Measurements from ENCODE around the gene RIT1.

Gene RIT1

GRCh38 chr1:155884031-155884960 lies 26.9 kb downstream of the RIT1 start:
- Histone ChIP-seq H3K27me3 (ENCODE audit: insufficient read depth, low read depth, severe bottlenecking) (no peaks in the 10 kb centered on the region), H3K4me3 (ENCODE audit: low read depth, low read length) (no peak overlapping the region), H3K36me3 (peaks cover 31% of the 10 kb centered on the region), H3K9me3 (ENCODE audit: severe bottlenecking) (no peaks in the 10 kb centered on the region), H3K27ac (no peak overlapping the region)
- TF ChIP-seq, protein P1, sequence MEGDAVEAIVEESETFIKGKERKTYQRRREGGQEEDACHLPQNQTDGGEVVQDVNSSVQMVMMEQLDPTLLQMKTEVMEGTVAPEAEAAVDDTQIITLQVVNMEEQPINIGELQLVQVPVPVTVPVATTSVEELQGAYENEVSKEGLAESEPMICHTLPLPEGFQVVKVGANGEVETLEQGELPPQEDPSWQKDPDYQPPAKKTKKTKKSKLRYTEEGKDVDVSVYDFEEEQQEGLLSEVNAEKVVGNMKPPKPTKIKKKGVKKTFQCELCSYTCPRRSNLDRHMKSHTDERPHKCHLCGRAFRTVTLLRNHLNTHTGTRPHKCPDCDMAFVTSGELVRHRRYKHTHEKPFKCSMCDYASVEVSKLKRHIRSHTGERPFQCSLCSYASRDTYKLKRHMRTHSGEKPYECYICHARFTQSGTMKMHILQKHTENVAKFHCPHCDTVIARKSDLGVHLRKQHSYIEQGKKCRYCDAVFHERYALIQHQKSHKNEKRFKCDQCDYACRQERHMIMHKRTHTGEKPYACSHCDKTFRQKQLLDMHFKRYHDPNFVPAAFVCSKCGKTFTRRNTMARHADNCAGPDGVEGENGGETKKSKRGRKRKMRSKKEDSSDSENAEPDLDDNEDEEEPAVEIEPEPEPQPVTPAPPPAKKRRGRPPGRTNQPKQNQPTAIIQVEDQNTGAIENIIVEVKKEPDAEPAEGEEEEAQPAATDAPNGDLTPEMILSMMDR (IDR thresholded peaks at IDR 0.05; ENCODE audit: low read depth, low read length): no peak
- no peak for DNase-seq

DNA sequence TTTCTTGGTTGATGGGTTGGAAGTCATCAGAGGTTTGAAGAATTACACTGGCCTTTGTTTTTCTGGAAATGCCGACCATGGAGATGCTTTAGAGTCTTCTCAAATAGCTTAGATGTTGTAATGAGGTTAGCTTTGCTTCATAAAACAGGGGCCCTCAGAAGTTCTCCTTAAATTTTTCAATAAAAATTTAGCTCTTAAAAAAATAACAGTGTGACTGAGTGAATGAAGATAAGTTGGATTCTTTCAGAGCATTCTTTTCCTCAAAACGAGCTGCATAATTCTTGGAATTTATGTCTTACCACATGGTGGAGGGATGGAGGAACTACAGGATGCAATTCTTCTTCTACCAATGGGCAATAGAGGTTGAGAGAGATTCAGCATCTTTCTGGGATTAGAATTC lies 28.4 kb downstream of the RIT1 start:
- Histone ChIP-seq H3K27ac (no peak overlapping the region), H3K4me3 (ENCODE audit: low read depth, low read length) (no peak overlapping the region), H3K36me3 (peaks cover 28% of the 10 kb centered on the region), H3K9me3 (ENCODE audit: severe bottlenecking) (no peaks in the 10 kb centered on the region), H3K27me3 (ENCODE audit: insufficient read depth, low read depth, severe bottlenecking) (no peaks in the 10 kb centered on the region)
- no peak for DNase-seq
- TF ChIP-seq, protein P1 (IDR thresholded peaks at IDR 0.05; ENCODE audit: low read depth, low read length): no peak

DNA sequence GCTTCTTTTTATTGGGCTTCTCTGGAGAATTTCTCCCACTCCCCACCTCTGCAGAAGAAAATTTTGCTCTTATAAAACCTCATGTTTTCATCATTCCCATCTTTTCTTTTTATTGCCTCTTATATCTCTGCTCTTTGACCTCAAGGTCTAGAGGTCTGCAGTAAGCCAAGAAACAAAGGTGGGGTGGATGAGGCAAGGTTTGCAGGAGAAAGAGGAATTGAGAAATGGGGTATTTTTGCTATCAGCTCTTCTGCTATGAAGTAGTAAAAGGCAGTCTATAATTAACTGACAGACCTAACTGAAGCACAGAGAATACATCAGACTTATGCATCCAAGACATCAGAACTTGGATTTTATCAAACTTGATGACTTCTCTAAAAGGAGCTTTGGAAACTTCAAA lies 28.9 kb downstream of the RIT1 start:
- TF ChIP-seq, protein P1 (IDR thresholded peaks at IDR 0.05; ENCODE audit: low read depth, low read length): no peak
- Histone ChIP-seq H3K27ac (no peak overlapping the region), H3K4me3 (ENCODE audit: low read depth, low read length) (no peak overlapping the region), H3K27me3 (ENCODE audit: insufficient read depth, low read depth, severe bottlenecking) (no peaks in the 10 kb centered on the region), H3K9me3 (ENCODE audit: severe bottlenecking) (no peaks in the 10 kb centered on the region), H3K36me3 (peaks cover 27% of the 10 kb centered on the region)
- DNase-seq: no peak

GRCh38 chr1:155880950-155881349 lies 30.2 kb downstream of the RIT1 start:
- Histone ChIP-seq H3K27me3 (ENCODE audit: insufficient read depth, low read depth, severe bottlenecking) (no peaks in the 10 kb centered on the region), H3K9me3 (ENCODE audit: severe bottlenecking) (no peaks in the 10 kb centered on the region), H3K36me3 (peaks cover 27% of the 10 kb centered on the region), H3K4me3 (ENCODE audit: low read depth, low read length) (no peak overlapping the region), H3K27ac (no peak overlapping the region)
- TF ChIP-seq, protein P1 (IDR thresholded peaks at IDR 0.05; ENCODE audit: low read depth, low read length): no peak
- DNase-seq: no peak

DNA sequence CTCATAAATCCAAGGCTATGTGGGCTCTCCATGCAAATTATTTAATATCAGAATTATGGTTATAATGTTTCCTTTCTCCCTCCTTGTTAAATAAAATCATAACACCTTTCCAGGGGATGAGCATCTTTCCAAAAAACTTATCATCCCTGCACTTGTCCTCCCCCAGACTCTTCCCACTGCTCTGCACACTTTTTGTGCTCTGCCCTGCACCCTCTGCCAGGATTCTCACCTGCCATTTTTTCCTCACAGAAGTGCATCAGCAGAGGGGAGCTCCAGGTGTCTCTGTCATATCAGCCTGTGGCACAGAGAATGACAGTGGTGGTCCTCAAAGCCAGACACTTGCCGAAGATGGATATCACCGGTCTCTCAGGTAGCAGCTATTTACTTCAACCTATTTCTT lies 30.9 kb downstream of the RIT1 start:
- no peak overlapping the region for H3K27ac ChIP-seq
- H3K36me3 ChIP-seq: peaks cover 27% of the 10 kb centered on the region
- no peak for DNase-seq
- no peaks in the 10 kb centered on the region for H3K27me3 ChIP-seq (ENCODE audit: insufficient read depth, low read depth, severe bottlenecking)
- H3K9me3 ChIP-seq (ENCODE audit: severe bottlenecking): no peaks in the 10 kb centered on the region
- TF ChIP-seq, protein P1 (IDR thresholded peaks at IDR 0.05; ENCODE audit: low read depth, low read length): no peak
- no peak overlapping the region for H3K4me3 ChIP-seq (ENCODE audit: low read depth, low read length)
